MCF 10A (cell line): ENCODE measurements around the gene IL11RA. TPM values are rescaled to one million over a fixed set of nuclear protein-coding genes. Genes with fewer than 3 reads are reported as not detected.

Experiments
- BruUV-seq: library from RNA; stranded (reverse); fragments of 400-500 nt; replicated peaks from 2 replicates; lab custom pipeline; 2021; lab: Mats Ljungman, UMichigan
- CTCF ChIA-PET: fragments of 300-600 bp; sonication (Branson Sonifier 250); formaldehyde crosslinking; extraction: SDS; loops from one replicate; lab custom pipeline; 2021; ENCODE audit warnings: antibody characterized with exemption, inconsistent platforms; lab: Yijun Ruan, JAX
- POLR2A ChIA-PET: fragments of 300-600, 350-650 bp; sonication (Branson Sonifier 250); formaldehyde crosslinking; extraction: SDS; loops from one replicate; lab custom pipeline; 2020; ENCODE audit warnings: antibody characterized with exemption, inconsistent platforms; lab: Yijun Ruan, JAX
- DNase-seq: peaks from one replicate; pipeline ENCODE4 v3.0.0-alpha.2; 2018; ENCODE audit not compliant: unreplicated experiment
- H3K27ac Mint-ChIP-seq: one replicate; pipeline ENCODE4 v1.8.0; 2022; ENCODE audit warnings: mild to moderate bottlenecking, low read depth, mixed read lengths; ENCODE audit not compliant: unreplicated experiment
- H3K27me3 Mint-ChIP-seq: one replicate; pipeline ENCODE4 v1.8.0; 2022; ENCODE audit warnings: mixed read lengths; ENCODE audit not compliant: insufficient read depth, unreplicated experiment
- H3K36me3 Mint-ChIP-seq: one replicate; pipeline ENCODE4 v1.8.0; 2022; ENCODE audit warnings: mild to moderate bottlenecking, moderate library complexity, mixed read lengths; ENCODE audit not compliant: insufficient read depth, unreplicated experiment
- H3K4me1 Mint-ChIP-seq: one replicate; pipeline ENCODE4 v1.8.0; 2022; ENCODE audit warnings: mixed read lengths; ENCODE audit not compliant: insufficient read depth, unreplicated experiment
- H3K4me3 Mint-ChIP-seq: one replicate; pipeline ENCODE4 v1.8.0; 2022; ENCODE audit warnings: mild to moderate bottlenecking, moderate library complexity, mixed read lengths; ENCODE audit not compliant: unreplicated experiment
- H3K9me3 Mint-ChIP-seq: one replicate; pipeline ENCODE4 v1.8.0; 2022; ENCODE audit warnings: mixed read lengths; ENCODE audit not compliant: unreplicated experiment
- CTCF ChIP-seq: fragments of 200-600 bp; IDR thresholded peaks from one replicate; pipeline ENCODE4 v1.8.0; 2022; ENCODE audit warnings: antibody characterized with exemption, mild to moderate bottlenecking; ENCODE audit not compliant: unreplicated experiment
- intact Hi-C: fragments of 100-400 bp; cut with micrococcal nuclease; formaldehyde crosslinking; loops from 2 replicates; pipeline ENCODE4 v1.14.1; 2022
- total RNA-seq: library from RNA; stranded (reverse); gene quantifications from 2 replicates; pipeline ENCODE4 v1.2.3, GENCODE V29; 2022

The IL11RA gene
- total RNA-seq, 1 experiment from 2014 or later = 4.0 TPM

- peaks cover 17% of the 10 kb centered on the region for H3K36me3 Mint-ChIP-seq
- no peak for TF ChIP-seq CTCF
- ChIA-PET POLR2A (interaction anchor here (0.6 to 2.4 kb wide), 6 partner anchors 8 to 72 kb away, joined by 3 to 21 read pairs (median 7); partner anchors contain the start of genes DCTN3 and SIGMAR1), CTCF (interaction anchor here (0.6 to 8.8 kb wide), 13 partner anchors 9 to 941 kb away, joined by 3 to 113 read pairs (median 4); partner anchors contain the start of genes DCTN3 and SIGMAR1)
- H3K27ac Mint-ChIP-seq = peak within 1 kb of the TSS; percentile 97
- DNase-seq = peak; percentile 83
- no TSS peak for BruUV-seq
- H3K4me1 Mint-ChIP-seq = peaks cover 14% of the 10 kb centered on the region
- H3K27me3 Mint-ChIP-seq = no peaks in the 10 kb centered on the region
- peak within 1 kb of the TSS; percentile 91 for H3K4me3 Mint-ChIP-seq
- intact Hi-C loops = loop anchor here (1.0 kb wide), 1 partner anchor 22 kb away; no protein-coding TSS in a partner anchor
- no peaks in the 10 kb centered on the region for H3K9me3 Mint-ChIP-seq
These were observed 39.9 kb upstream of the IL11RA start, which contains the start of gene RPP25L for GRCh38 chr9:34611811-34612787. RPP25L (minus strand) TSS chr9:34612097; CDS start chr9:34611296, 801 bp downstream.

- peaks cover 17% of the 10 kb centered on the region for H3K36me3 Mint-ChIP-seq
- peak; percentile 89 for DNase-seq
- ChIA-PET CTCF (interaction anchor here (0.7 to 8.8 kb wide), 15 partner anchors 8 to 234 kb away, joined by 3 to 113 read pairs (median 4); partner anchors contain the start of genes DCTN3 and SIGMAR1), POLR2A (interaction anchor here (0.7 to 2.4 kb wide), 5 partner anchors 8 to 24 kb away, joined by 4 to 21 read pairs (median 10); partner anchors contain the start of genes DCTN3 and SIGMAR1)
- intact Hi-C loops = loop anchor here (1.0 kb wide), 1 partner anchor 21 kb away; no protein-coding TSS in a partner anchor
- TF ChIP-seq CTCF = peak; percentile 75
- H3K4me1 Mint-ChIP-seq = peaks cover 14% of the 10 kb centered on the region
- H3K27ac Mint-ChIP-seq = peak overlapping the region; percentile 97
- H3K9me3 Mint-ChIP-seq = no peaks in the 10 kb centered on the region
- no TSS peak for BruUV-seq
- no peaks in the 10 kb centered on the region for H3K27me3 Mint-ChIP-seq
- H3K4me3 Mint-ChIP-seq = peak overlapping the region; percentile 91
These were observed 39.1 kb upstream of the IL11RA start for GRCh38 chr9:34612788-34613390.

GRCh38 chr9:34615132-34615531 is 36.9 kb upstream of the IL11RA start:
- intact Hi-C loops = no loop called here
- Mint-ChIP-seq H3K9me3 (no peaks in the 10 kb centered on the region), H3K4me1 (peaks cover 28% of the 10 kb centered on the region), H3K27me3 (no peaks in the 10 kb centered on the region), H3K27ac (no peak overlapping the region), H3K36me3 (peaks cover 17% of the 10 kb centered on the region), H3K4me3 (no peak overlapping the region)
- POLR2A ChIA-PET = interaction anchor here (1.0 kb wide), 1 partner anchor 16 kb away, joined by 3 read pairs; no protein-coding TSS in a partner anchor
- no peak for TF ChIP-seq CTCF
- CTCF ChIA-PET = interaction anchor here (0.6 to 8.8 kb wide), 11 partner anchors 10 to 238 kb away, joined by 3 to 113 read pairs (median 4); partner anchors contain the start of genes GALT, MYORG and SIGMAR1
- BruUV-seq = no TSS peak
- DNase-seq = no peak
